HFF-Myc (cell line): ENCODE results near the gene DKC1.
"Not testable (repeated sequence)": the region's sequence is repeated elsewhere in the genome, so short reads cannot be mapped to it uniquely, and the experiment has no call there.

Experiments
- DNase-seq: peaks from one replicate; pipeline ENCODE4 v3.0.0-alpha.2; 2011; ENCODE audit warnings: low read depth; ENCODE audit errors: extremely low read depth
- H3K4me3 ChIP-seq: replicated peaks from 2 replicates; pipeline ENCODE4 v1.5.1; 2011; ENCODE audit warnings: low read depth, mild to moderate bottlenecking, control low read depth, low read length
- CTCF ChIP-seq: IDR thresholded peaks from 2 replicates; pipeline ENCODE4 v1.5.1; 2012; ENCODE audit warnings: mild to moderate bottlenecking, low read depth, low read length, control low read depth; ENCODE audit errors: missing control alignments

The DKC1 gene

GRCh38 chrX:154809939-154810665, 47.4 kb downstream of the DKC1 start:
- H3K4me3 ChIP-seq: no peak overlapping the region
- DNase-seq: no peak
- TF ChIP-seq CTCF: no peak

GRCh38 chrX:154812341-154813101, 49.9 kb downstream of the DKC1 start:
- no peak overlapping the region for H3K4me3 ChIP-seq
- no peak for DNase-seq
- no peak for TF ChIP-seq CTCF

GRCh38 chrX:154813801-154814200, 51.1 kb downstream of the DKC1 start:
- no peak for TF ChIP-seq CTCF
- H3K4me3 ChIP-seq: no peak overlapping the region
- DNase-seq: no peak

- no peak for DNase-seq
- TF ChIP-seq CTCF: no peak
- H3K4me3 ChIP-seq: no peak overlapping the region
These were observed 52.7 kb downstream of the DKC1 start for GRCh38 chrX:154815274-154815818.

- not testable (repeated sequence) for H3K4me3 ChIP-seq, DNase-seq
These were observed 53.7 kb downstream of the DKC1 start for GRCh38 chrX:154816326-154816898.

- not testable (repeated sequence) for DNase-seq, H3K4me3 ChIP-seq
These were observed 54.5 kb downstream of the DKC1 start for GRCh38 chrX:154817048-154817618.

GRCh38 chrX:154818916-154819770, 56.5 kb downstream of the DKC1 start:
- TF ChIP-seq CTCF: no peak
- H3K4me3 ChIP-seq: no peak overlapping the region
- DNase-seq: no peak
